ENCODE results near the gene SGCD.

SGCD gene

GRCh38 chr5:156378159-156378558 lies 51.2 kb downstream of the SGCD start:
- no peak for DNase-seq (ENCODE audit: low read depth in 1 of 2, low spot score in 1 of 2)
- Histone ChIP-seq H3K4me3 (replicated peaks; ENCODE audit: insufficient read depth, low read length) (no peak overlapping the region), H3K27me3 (ENCODE audit: insufficient read depth, poor library complexity, severe bottlenecking) (no peaks in the 10 kb centered on the region), H3K27ac (replicated peaks) (no peak overlapping the region)
- TF ChIP-seq SPI1 (IDR thresholded peaks at IDR 0.05; ENCODE audit: borderline replicate concordance, low read depth) (no peak), REST (IDR thresholded peaks at IDR 0.05; ENCODE audit: insufficient replicate concordance, low read depth) (no peak), CTCF (IDR thresholded peaks at IDR 0.05; ENCODE audit: insufficient read depth, low read length) (no peak), GABPA (IDR thresholded peaks at IDR 0.05; ENCODE audit: low read depth) (no peak), POLR2AphosphoS5 (IDR thresholded peaks at IDR 0.05; ENCODE audit: low read depth) (no peak)

GRCh38 chr5:156379206-156379605 lies 52.2 kb downstream of the SGCD start:
- DNase-seq (ENCODE audit: low read depth in 1 of 2, low spot score in 1 of 2): no peak
- H3K4me3 ChIP-seq (replicated peaks; ENCODE audit: insufficient read depth, low read length): no peak overlapping the region

GRCh38 chr5:156380848-156381247 lies 53.9 kb downstream of the SGCD start:
- Histone ChIP-seq H3K27me3 (ENCODE audit: insufficient read depth, poor library complexity, severe bottlenecking) (no peaks in the 10 kb centered on the region), H3K27ac (replicated peaks) (no peak overlapping the region), H3K4me3 (replicated peaks; ENCODE audit: insufficient read depth, low read length) (no peak overlapping the region)
- TF ChIP-seq SPI1 (IDR thresholded peaks at IDR 0.05; ENCODE audit: borderline replicate concordance, low read depth) (no peak), POLR2AphosphoS5 (IDR thresholded peaks at IDR 0.05; ENCODE audit: low read depth) (no peak), CTCF (IDR thresholded peaks at IDR 0.05; ENCODE audit: insufficient read depth, low read length) (no peak), REST (IDR thresholded peaks at IDR 0.05; ENCODE audit: insufficient replicate concordance, low read depth) (no peak), GABPA (IDR thresholded peaks at IDR 0.05; ENCODE audit: low read depth) (no peak)
- DNase-seq (ENCODE audit: low read depth in 1 of 2, low spot score in 1 of 2): no peak

More at GRCh38 chr5:156379206-156379605, 52.2 kb downstream of the SGCD start:
- Histone ChIP-seq H3K27me3 (ENCODE audit: insufficient read depth, poor library complexity, severe bottlenecking) (no peaks in the 10 kb centered on the region), H3K27ac (replicated peaks) (no peak overlapping the region)
- TF ChIP-seq REST (IDR thresholded peaks at IDR 0.05; ENCODE audit: insufficient replicate concordance, low read depth): no peak
- no peak for TF ChIP-seq SPI1 (IDR thresholded peaks at IDR 0.05; ENCODE audit: borderline replicate concordance, low read depth)
- no peak for TF ChIP-seq GABPA (IDR thresholded peaks at IDR 0.05; ENCODE audit: low read depth)
- TF ChIP-seq POLR2AphosphoS5 (IDR thresholded peaks at IDR 0.05; ENCODE audit: low read depth): no peak
- TF ChIP-seq CTCF (IDR thresholded peaks at IDR 0.05; ENCODE audit: insufficient read depth, low read length): no peak
